Measurements from ENCODE around the gene RRP9.

The RRP9 gene

GRCh38 chr3:51955175-51955892 is 13.6 kb upstream of the RRP9 start, which contains the start of gene GPR62:
Gene GPR62 (plus strand): TSS chr3:51955381. CDS start chr3:51955653, 272 bp downstream.
- DNase-seq: no peak

DNA sequence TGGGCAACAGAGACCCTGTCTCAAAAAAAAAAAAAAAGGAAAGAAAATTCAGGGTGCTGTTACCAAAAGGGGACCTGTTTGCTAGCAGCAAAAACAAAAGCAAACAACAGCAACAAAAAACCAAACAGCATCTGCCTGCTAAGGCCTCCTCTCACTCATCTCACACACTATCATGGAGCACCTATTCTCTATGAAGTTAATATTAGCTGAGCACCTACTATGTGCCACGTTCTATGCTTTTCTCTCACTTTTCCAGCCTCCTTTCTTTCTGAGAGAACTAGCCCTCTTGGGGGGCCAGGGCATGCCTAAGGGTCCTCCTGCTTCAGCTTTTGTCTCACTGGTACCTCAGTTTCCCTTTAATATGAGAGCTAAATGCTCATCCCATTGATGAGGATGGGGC is 13.0 kb upstream of the RRP9 start:
- DNase-seq: no peak

GRCh38 chr3:51954105-51954504 is 12.4 kb upstream of the RRP9 start:
- no peak for DNase-seq

- DNase-seq: no peak
These were observed 11.7 kb upstream of the RRP9 start for GRCh38 chr3:51953445-51953844.

DNA sequence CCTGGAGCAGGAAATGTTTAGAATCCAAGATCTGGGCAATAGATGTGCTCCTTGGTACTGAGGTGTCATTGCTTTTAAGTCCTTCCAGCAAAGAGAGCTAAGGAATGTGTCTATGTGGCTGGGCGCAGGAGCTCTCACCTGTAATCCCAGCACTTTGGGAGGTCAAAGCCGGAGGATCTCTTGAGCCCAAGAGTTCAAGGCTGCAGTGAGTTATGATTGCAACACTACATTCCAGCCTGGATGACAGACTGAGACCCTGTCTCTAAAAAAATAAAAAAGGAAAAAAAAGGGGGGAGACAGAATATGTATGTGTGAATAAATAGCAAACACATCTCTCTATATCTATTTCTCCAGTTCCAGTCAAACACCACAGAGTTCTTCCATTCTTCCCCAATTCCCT is 9.2 kb upstream of the RRP9 start:
- no peak for DNase-seq

GRCh38 chr3:51949121-51949520 is 7.4 kb upstream of the RRP9 start:
- no peak for DNase-seq

- no peak for DNase-seq
These were observed 6.4 kb upstream of the RRP9 start for GRCh38 chr3:51948016-51948580.

GRCh38 chr3:51947215-51947900 is 5.7 kb upstream of the RRP9 start:
- DNase-seq: no peak

DNA sequence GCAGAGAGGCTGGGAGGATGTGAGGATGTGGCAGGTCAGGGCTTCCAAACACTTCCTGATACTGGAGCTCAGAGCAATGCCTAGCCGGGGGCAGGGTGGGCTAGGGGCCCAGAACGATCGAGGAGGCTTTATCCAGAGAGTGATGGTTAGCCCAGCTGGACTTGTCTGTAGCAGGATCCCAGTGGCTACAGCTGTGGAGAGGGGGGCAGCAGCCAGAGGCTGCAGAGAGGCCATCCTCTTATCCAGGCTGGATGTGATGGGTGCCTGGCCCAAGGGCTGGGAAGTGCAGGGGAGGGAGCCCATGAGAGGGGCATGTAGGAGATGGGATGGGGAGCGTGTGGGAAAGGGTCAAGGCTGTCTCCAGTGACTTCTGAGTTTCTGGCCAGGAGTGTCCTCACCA is 5.1 kb upstream of the RRP9 start:
- no peak for DNase-seq

GRCh38 chr3:51945926-51946705 is 4.4 kb upstream of the RRP9 start:
- no peak for DNase-seq

GRCh38 chr3:51945031-51945840 is 3.5 kb upstream of the RRP9 start:
- DNase-seq: no peak

- no peak for DNase-seq
These were observed 2.8 kb upstream of the RRP9 start for GRCh38 chr3:51944451-51945021.

DNA sequence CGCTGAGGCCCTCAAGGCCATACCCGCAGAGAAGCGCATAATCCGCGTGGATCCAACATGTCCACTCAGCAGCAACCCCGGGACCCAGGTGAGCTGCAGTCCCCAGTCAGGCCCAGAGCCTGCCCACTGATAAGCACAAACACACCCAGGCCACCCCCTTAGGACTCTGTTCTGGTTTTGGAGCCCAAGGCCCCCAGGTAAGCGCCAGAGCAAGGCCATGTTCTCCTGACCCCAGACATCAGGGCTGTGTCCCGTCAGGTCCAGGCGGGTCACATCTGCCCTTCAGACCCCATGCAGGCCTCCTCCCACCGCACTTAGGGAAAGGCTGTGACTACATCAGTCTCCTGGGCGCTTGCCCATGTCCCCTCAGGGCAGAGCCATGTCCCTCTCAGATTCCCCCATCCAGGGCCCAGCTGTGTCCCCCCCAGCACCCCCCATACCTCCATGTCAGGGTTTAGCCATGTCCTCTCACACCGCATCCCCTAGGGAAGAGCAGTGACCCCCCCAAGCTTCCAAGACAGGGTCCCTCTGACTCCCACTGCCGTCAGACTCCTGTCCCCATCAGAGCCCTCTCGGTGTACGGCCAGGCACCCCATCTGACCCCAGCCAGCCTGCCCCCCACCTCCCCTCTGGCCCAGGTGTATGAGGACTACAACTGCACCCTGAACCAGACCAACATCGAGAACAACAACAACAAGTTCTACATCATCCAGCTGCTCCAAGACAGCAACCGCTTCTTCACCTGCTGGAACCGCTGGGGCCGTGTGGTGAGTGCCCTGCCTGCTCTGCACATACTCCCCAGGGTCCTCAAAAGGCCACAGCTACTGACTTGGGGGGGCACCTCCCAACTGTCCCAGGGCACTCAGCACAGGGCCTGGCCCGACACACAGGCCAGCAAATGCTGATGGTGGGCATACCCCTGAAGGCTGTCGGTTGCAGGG is 2.0 kb upstream of the RRP9 start:
- no peak for DNase-seq

DNA sequence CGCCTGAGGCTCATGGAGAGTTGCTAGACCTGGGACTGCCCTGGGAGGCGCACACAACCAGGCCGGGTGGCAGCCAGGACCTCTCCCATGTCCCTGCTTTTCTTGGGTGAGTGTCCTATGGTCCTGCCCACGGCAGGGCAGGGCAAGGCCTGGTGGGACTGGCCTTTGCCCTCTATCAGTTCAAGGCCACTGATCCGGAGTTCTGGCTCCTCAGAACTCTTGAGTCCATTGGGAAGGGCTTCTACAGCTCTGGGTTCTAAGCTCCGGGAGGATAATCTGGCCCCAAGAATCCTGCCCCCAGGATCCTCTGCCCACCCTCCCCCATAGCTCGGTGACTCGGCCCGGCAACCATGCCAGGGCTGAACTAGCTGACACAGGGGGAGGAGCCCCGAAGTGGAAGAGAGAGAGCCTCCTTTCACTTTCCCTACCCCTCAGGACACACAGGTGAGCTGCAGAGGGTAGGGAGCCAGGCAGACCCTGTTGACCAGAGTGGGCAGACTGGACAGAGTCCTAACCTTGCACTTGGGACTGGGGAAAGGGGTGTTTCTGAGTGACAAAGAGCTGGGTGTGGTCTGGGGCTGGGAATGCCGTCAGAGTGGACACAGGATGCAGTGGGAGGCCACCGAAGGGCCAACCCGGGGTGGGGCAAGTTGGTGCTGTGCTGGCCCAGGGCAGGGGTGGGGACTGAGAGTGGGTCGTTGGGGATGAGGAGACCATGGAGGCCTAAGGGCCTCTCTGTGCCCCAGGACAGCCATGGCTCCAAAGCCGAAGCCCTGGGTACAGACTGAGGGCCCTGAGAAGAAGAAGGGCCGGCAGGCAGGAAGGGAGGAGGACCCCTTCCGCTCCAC is 1.1 kb upstream of the RRP9 start:
- DNase-seq: peak; percentile 73

GRCh38 chr3:51941463-51941797 is 274 bp downstream of the RRP9 start:
- no peak for DNase-seq

DNA sequence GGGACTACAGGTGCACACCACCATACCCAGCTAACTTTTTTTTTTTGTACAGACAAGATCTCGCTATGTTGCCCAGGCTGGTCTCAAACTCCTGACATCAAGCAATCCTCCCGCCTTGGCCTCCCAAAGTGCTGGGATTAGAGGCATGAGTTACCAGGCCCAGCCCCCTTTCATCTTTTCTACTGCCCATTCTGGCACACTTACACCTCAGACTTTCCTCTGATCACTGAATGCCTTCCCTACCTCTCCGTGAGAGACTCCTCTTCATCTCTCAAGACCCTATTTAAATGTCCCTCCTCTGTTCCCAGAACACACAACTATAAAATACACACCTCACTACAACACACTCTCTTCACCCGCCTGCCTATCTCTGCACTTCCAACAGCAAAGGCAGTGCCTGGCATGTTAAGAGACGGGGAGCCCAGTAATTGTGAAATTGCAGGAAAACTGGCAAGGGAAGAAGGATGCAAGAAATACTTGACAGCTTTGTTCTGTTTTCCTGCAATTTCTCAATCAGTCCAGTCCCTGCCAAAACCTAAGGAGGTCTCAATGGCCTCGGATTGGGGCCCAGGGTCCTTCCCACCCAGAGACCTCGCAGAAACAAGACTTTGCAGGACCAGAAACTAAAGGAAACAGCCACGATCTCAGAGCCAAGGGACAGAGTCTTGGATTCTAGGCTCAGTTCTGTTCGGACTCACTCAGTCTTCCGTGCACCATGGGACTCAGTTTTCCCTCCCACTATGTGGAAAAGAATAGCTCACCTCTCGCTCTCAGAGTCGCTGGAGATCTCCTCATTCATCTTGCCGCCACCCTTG is 849 bp downstream of the RRP9 start:
- DNase-seq: peak; percentile 23

GRCh38 chr3:51938780-51939425 is 2.8 kb downstream of the RRP9 start:
- peak; percentile 18 for DNase-seq

GRCh38 chr3:51937611-51938450 is 3.9 kb downstream of the RRP9 start:
- peak; percentile 16 for DNase-seq

Measured in stimulated activated CD8-positive, alpha-beta memory T cell treated with anti-CD3 and anti-CD28 coated beads, Interleukin-4, amount 100 ng/mL, for 48 hours (primary cell).